CD4-positive, alpha-beta memory T cell (primary cell): ENCODE measurements around the gene MINDY4B. TPM values are rescaled to one million over a fixed set of nuclear protein-coding genes. Genes with fewer than 3 reads are reported as not detected.

ENCODE experiments used
- CTCF ChIA-PET: fragments of 350-600 bp; sonication (Branson Sonifier 250); formaldehyde crosslinking; loops from one replicate; lab custom pipeline; 2021; ENCODE audit warnings: inconsistent platforms; ENCODE audit not compliant: partially characterized antibody; lab: Charles Lee
- POLR2A ChIA-PET: fragments of 350-600 bp; sonication (Branson Sonifier 250); formaldehyde crosslinking; loops from one replicate; lab custom pipeline; 2021; ENCODE audit not compliant: partially characterized antibody; lab: Charles Lee
- DNase-seq, 5 donors: peaks; one replicate each; pipeline versions ENCODE4 v3.0.0 to v3.0.0-alpha.2; 2020 to 2022; ENCODE audit warnings: mixed read lengths in 1 of 5
- H3K27ac ChIP-seq: one replicate; pipeline ENCODE4 v1.7.0; 2013; ENCODE audit warnings: low read depth, low read length
- H3K27me3 ChIP-seq: 2 replicates; pipeline ENCODE4 v1.7.0; 2013; ENCODE audit warnings: mild to moderate bottlenecking, low read length, moderate library complexity; ENCODE audit not compliant: insufficient read depth
- H3K36me3 ChIP-seq: 2 replicates; pipeline ENCODE4 v1.7.0; 2013; ENCODE audit warnings: mild to moderate bottlenecking, low read length, moderate library complexity; ENCODE audit not compliant: insufficient read depth
- H3K4me1 ChIP-seq: 2 replicates; pipeline ENCODE4 v1.7.0; 2013; ENCODE audit warnings: mild to moderate bottlenecking, low read length, moderate library complexity; ENCODE audit not compliant: insufficient read depth
- H3K4me3 ChIP-seq, 2 donors: one replicate each; pipeline ENCODE4 v1.7.0; 2013; ENCODE audit warnings: low read length in 2 of 2, mild to moderate bottlenecking in 1 of 2
- H3K9me3 ChIP-seq, 2 donors: one replicate each; pipeline ENCODE4 v1.7.0; 2013; ENCODE audit warnings: low read length in 2 of 2, control low read depth in 1 of 2; ENCODE audit not compliant: control insufficient read depth in 1 of 2
- H3K27ac Mint-ChIP-seq, 7 donors: one replicate each; pipeline ENCODE4 v1.8.0; 2020 to 2021; ENCODE audit warnings: mixed read lengths in 7 of 7, mild to moderate bottlenecking in 6 of 7, inconsistent platforms in 3 of 7, moderate library complexity in 3 of 7
- H3K27me3 Mint-ChIP-seq, 2 donors: one replicate each; pipeline ENCODE4 v1.8.0; 2020 to 2021; ENCODE audit warnings: mixed read lengths in 2 of 2
- H3K36me3 Mint-ChIP-seq, 2 donors: one replicate each; pipeline ENCODE4 v1.8.0; 2020 to 2021; ENCODE audit warnings: mixed read lengths in 2 of 2, inconsistent platforms in 1 of 2, mild to moderate bottlenecking in 1 of 2
- H3K4me1 Mint-ChIP-seq, 4 donors: one replicate each; pipeline ENCODE4 v1.8.0; 2020 to 2021; ENCODE audit warnings: mixed read lengths in 4 of 4, mild to moderate bottlenecking in 1 of 4
- H3K4me3 Mint-ChIP-seq, 8 donors: one replicate each; pipeline ENCODE4 v1.8.0; 2020 to 2021; ENCODE audit warnings: mixed read lengths in 8 of 8, mild to moderate bottlenecking in 7 of 8, moderate library complexity in 6 of 8, inconsistent platforms in 3 of 8
- H3K9me3 Mint-ChIP-seq, 8 donors: one replicate each; pipeline ENCODE4 v1.8.0; 2020 to 2021; ENCODE audit warnings: mixed read lengths in 8 of 8, mild to moderate bottlenecking in 5 of 8, inconsistent platforms in 3 of 8, moderate library complexity in 1 of 8
- intact Hi-C: fragments of 100-400 bp; cut with micrococcal nuclease; formaldehyde crosslinking; loops from one replicate; pipeline ENCODE4 v1.15.1; 2023
- polyA plus RNA-seq, 2 donors: library from polyadenylated mRNA; unstranded; fragments of 300-500 nt; fragmentation: Illumina TruSeq; gene quantifications; one replicate each; pipeline ENCODE4 v1.2.3, GENCODE V29; 2021
- total RNA-seq, 2 experiments: library from RNA; stranded (reverse); gene quantifications; one replicate each; pipeline ENCODE4 v1.2.3, GENCODE V29; 2021

Gene MINDY4B
- not detected for total RNA-seq
- not detected for polyA plus RNA-seq

DNA sequence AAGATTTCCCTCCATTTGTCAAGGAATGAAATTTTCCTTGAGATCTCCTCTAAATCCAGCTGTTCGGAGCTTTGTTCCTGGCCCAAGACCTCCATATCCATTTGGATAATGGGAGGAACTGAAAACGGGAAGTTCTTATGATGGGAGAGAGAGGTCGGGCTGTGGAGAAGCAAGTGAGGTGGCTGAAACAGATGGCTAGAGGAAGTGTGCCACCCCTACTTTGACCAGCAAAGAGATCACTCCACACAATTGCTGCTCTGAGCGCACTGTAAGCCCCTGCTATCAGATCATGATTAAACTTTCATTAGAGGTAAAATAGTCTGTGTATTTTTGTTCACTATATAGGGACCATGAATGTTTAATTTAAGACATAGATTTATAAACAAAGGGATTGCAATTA lies at the start of gene MINDY4B:
TSS of gene MINDY4B (minus strand) at position 101 of the 400 bp plus-strand sequence. CDS start at position 101, 0 bp downstream.
- H3K36me3 ChIP-seq, result no peaks in the 10 kb centered on the region
- intact Hi-C loops, result no loop called here
- Mint-ChIP-seq H3K4me3 (no peak within 1 kb of the TSS), H3K36me3 (no peaks in the 10 kb centered on the region), H3K9me3 (no peaks in the 10 kb centered on the region), H3K27me3 (peaks cover 13 to 18% of the 10 kb centered on the region in 2 donors), H3K4me1 (no peaks in the 10 kb centered on the region), H3K27ac (no peak within 1 kb of the TSS)
- H3K4me1 ChIP-seq, result no peaks in the 10 kb centered on the region
- H3K27me3 ChIP-seq, result no peaks in the 10 kb centered on the region
- H3K4me3 ChIP-seq, result no peak within 1 kb of the TSS
- DNase-seq, result no peak
- ChIA-PET POLR2A (no interaction called here), CTCF (no interaction called here)
- no peaks in the 10 kb centered on the region for H3K9me3 ChIP-seq
- no peak within 1 kb of the TSS for H3K27ac ChIP-seq

DNA sequence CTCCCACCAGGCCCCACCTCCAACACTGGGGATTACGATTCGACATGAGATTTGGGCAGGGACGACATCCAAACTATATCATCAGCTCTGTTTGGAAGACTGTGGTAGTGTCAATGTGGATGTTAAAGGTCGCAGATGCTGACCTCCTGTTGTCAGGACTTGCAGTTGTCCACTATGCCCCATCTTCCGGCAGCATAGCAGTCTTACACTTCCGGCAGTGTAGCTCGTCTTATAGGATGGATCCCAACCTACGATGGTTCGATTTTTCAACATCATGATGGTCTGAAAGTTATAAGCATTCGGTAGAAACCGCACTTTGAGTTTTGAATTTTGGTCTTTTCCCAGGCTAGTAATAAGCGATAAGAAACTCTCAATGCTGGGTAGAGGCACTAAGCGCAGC lies 46.7 kb upstream of the MINDY4B start:
- no peaks in the 10 kb centered on the region for H3K36me3 ChIP-seq
- ChIA-PET POLR2A (no interaction called here), CTCF (no interaction called here)
- Mint-ChIP-seq H3K4me1 (no peaks in the 10 kb centered on the region), H3K9me3 (peaks cover 0 to 6% (median 0%) of the 10 kb centered on the region in 8 donors), H3K4me3 (no peak overlapping the region), H3K36me3 (no peaks in the 10 kb centered on the region), H3K27me3 (peaks cover 14 to 18% of the 10 kb centered on the region in 2 donors), H3K27ac (no peak overlapping the region)
- DNase-seq, result no peak
- H3K27me3 ChIP-seq, result no peaks in the 10 kb centered on the region
- H3K4me3 ChIP-seq, result no peak overlapping the region
- intact Hi-C loops, result no loop called here
- no peak overlapping the region for H3K27ac ChIP-seq
- H3K4me1 ChIP-seq, result no peaks in the 10 kb centered on the region
- no peaks in the 10 kb centered on the region for H3K9me3 ChIP-seq

DNA sequence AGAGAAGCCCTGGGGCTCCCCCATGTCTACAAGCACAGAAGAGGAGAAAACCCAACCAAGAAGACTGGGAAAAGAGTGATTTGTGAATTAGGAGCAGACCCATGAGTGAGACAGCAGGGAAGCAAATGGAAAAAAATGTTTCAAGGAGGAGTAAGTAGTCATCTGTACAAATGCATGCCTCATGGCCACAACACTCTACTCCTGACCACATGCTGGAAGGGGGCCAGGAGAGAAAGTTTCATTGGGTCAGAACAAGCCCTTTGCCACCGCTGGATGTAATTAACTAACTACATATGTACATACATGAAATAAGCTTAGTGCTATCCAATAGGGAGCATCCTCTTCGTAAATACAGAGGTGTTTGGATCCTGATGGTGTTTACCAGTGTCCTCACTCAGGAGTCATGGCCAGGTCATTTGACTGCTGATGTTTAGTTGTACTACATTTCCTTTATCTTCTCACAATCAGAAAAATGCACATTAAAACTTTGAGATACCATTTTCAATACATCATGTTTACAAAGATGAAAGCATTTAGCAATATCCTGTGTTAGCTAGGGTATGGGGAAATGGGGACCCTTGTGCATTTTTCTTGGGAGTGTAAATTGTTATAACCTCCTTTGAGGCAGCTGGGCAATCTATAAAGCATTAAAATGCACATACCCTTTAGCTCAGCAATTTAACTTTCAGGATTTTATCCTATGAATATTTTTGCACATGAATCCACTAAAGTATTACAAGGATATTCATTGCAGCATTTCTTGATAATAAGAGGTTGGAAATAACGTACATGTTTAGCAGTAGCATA lies 40.2 kb upstream of the MINDY4B start:
- no peak for DNase-seq
- Histone ChIP-seq H3K9me3 (no peaks in the 10 kb centered on the region), H3K4me1 (no peaks in the 10 kb centered on the region), H3K27ac (no peak overlapping the region), H3K4me3 (no peak overlapping the region), H3K27me3 (no peaks in the 10 kb centered on the region), H3K36me3 (no peaks in the 10 kb centered on the region)
- Mint-ChIP-seq H3K27ac (no peak overlapping the region), H3K27me3 (peaks cover 19 to 36% of the 10 kb centered on the region in 2 donors), H3K9me3 (peaks cover 0 to 5% (median under 1%) of the 10 kb centered on the region in 8 donors), H3K4me3 (no peak overlapping the region), H3K36me3 (no peaks in the 10 kb centered on the region), H3K4me1 (no peaks in the 10 kb centered on the region)
- ChIA-PET CTCF (no interaction called here), POLR2A (no interaction called here)
- intact Hi-C loops, result no loop called here

DNA sequence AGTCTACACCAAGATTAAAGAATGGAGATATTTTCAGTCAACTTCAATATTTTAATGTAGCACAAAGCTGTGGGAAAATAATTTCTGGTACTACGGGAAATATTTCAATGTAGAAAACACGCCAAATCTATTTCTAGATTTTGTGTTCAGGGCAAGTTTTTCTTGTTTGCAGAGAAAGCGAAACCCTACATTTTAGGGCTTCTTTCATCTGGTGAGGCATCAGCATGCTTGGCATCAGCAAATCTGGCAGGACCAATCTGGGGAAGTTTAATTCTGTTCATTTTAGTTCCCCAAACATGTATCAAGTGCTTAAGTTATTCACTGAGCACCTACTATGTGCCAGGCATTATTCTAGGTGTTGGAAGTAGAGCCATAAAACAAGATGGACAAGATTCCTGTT lies 37.0 kb upstream of the MINDY4B start:
- ChIA-PET POLR2A (no interaction called here), CTCF (no interaction called here)
- no peak for DNase-seq
- H3K27me3 Mint-ChIP-seq, result peaks cover 25 to 46% of the 10 kb centered on the region in 2 donors
- Histone ChIP-seq H3K4me3 (no peak overlapping the region), H3K4me1 (no peaks in the 10 kb centered on the region), H3K9me3 (no peaks in the 10 kb centered on the region), H3K27me3 (no peaks in the 10 kb centered on the region), H3K36me3 (no peaks in the 10 kb centered on the region), H3K27ac (no peak overlapping the region)
- intact Hi-C loops, result no loop called here
- no peak overlapping the region for H3K4me3 Mint-ChIP-seq
- H3K27ac Mint-ChIP-seq, result no peak overlapping the region
- peaks cover 0 to 4% (median under 1%) of the 10 kb centered on the region in 8 donors for H3K9me3 Mint-ChIP-seq
- H3K4me1 Mint-ChIP-seq, result no peaks in the 10 kb centered on the region
- no peaks in the 10 kb centered on the region for H3K36me3 Mint-ChIP-seq

DNA sequence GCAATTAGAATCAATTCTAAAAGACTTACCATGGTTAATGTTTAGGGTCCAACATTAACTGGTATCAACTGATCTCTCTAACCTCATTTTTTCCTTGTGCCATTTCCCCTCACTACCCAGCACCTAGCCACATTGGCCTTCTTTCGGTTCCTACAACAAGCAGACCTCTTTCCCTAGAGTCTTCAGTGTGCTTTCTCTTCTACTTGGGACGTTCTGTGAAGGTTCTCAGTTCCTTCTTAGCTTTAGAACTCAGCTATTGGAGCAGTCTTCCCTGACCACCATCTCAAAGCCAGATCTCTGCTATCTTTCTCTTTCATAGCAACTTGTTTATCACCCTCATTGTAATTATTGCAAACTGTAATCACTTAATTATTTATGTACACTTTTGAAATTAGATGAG lies 31.5 kb upstream of the MINDY4B start:
- H3K9me3 ChIP-seq, result no peaks in the 10 kb centered on the region
- H3K27ac ChIP-seq, result no peak overlapping the region
- H3K4me3 ChIP-seq, result no peak overlapping the region
- intact Hi-C loops, result no loop called here
- ChIA-PET POLR2A (no interaction called here), CTCF (no interaction called here)
- no peaks in the 10 kb centered on the region for H3K4me1 Mint-ChIP-seq
- H3K36me3 Mint-ChIP-seq, result no peaks in the 10 kb centered on the region
- no peak for DNase-seq
- no peak overlapping the region for H3K4me3 Mint-ChIP-seq
- H3K4me1 ChIP-seq, result no peaks in the 10 kb centered on the region
- no peaks in the 10 kb centered on the region for H3K27me3 ChIP-seq
- H3K27ac Mint-ChIP-seq, result no peak overlapping the region
- peaks cover 25 to 28% of the 10 kb centered on the region in 2 donors for H3K27me3 Mint-ChIP-seq
- H3K36me3 ChIP-seq, result no peaks in the 10 kb centered on the region
- peaks cover 0 to 8% (median 0%) of the 10 kb centered on the region in 8 donors for H3K9me3 Mint-ChIP-seq

DNA sequence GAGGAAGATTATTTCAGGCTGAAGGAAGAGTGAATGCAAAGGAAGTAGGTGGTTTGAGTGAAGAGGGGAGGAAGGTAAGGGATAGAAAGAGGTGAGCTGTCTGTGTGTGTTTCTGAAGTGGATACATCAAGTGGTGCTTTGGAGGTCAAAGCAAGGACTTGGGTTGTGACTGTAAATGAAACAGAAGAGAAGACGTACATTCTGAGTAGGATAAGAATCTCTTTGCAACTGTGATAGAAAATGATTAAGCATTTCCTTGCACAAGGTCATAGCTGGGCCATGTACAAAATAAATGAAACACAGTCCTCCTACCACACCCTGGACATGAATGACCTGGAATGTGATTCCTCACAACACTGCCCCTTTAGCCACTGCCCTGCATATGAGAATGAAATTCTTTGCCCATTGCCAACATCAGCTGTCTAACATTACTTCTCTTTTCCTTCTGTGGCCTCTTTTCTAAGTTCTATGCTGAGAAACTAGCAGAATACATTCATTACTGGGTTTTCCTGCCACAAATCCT lies 28.3 kb upstream of the MINDY4B start:
- no peak for DNase-seq
- H3K27me3 Mint-ChIP-seq, result peaks cover 19 to 22% of the 10 kb centered on the region in 2 donors
- Histone ChIP-seq H3K36me3 (no peaks in the 10 kb centered on the region), H3K27ac (no peak overlapping the region), H3K4me1 (no peaks in the 10 kb centered on the region), H3K4me3 (no peak overlapping the region), H3K9me3 (no peaks in the 10 kb centered on the region), H3K27me3 (peaks cover 3% of the 10 kb centered on the region)
- CTCF ChIA-PET, result no interaction called here
- no peak overlapping the region for H3K27ac Mint-ChIP-seq
- H3K9me3 Mint-ChIP-seq, result peaks cover 0 to 8% (median 0%) of the 10 kb centered on the region in 8 donors
- POLR2A ChIA-PET, result no interaction called here
- H3K4me1 Mint-ChIP-seq, result no peaks in the 10 kb centered on the region
- intact Hi-C loops, result no loop called here
- no peaks in the 10 kb centered on the region for H3K36me3 Mint-ChIP-seq
- no peak overlapping the region for H3K4me3 Mint-ChIP-seq

DNA sequence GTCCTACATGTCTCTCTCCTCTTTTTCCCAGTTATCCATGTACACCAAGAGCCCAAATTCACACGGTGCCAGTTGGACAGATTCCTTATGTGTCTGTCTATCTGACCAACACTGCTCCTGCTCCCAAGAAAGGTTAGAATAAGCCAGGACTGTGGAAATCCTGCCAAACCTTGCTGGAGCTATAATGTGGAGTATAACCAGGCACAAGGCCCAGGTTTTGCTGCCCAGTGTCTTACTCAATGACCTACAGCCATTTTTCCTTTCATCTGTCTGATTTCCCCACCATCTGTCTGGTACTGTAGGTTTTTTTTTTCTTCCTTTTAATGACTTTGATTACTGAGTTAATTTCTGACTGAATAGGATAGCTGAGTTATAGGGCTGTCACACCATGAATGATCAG lies 26.5 kb upstream of the MINDY4B start:
- Histone ChIP-seq H3K27ac (no peak overlapping the region), H3K9me3 (no peaks in the 10 kb centered on the region), H3K27me3 (peaks cover 3% of the 10 kb centered on the region), H3K4me3 (no peak overlapping the region), H3K36me3 (no peaks in the 10 kb centered on the region), H3K4me1 (no peaks in the 10 kb centered on the region)
- no peak overlapping the region for H3K4me3 Mint-ChIP-seq
- H3K36me3 Mint-ChIP-seq, result no peaks in the 10 kb centered on the region
- no peak for DNase-seq
- ChIA-PET CTCF (interaction anchor here (0.6 kb wide), 1 partner anchor 65 kb away, joined by 3 read pairs; no protein-coding TSS in a partner anchor), POLR2A (no interaction called here)
- intact Hi-C loops, result no loop called here
- peaks cover 11 to 12% of the 10 kb centered on the region in 2 donors for H3K27me3 Mint-ChIP-seq
- H3K4me1 Mint-ChIP-seq, result no peaks in the 10 kb centered on the region
- H3K27ac Mint-ChIP-seq, result no peak overlapping the region
- H3K9me3 Mint-ChIP-seq, result peaks cover 0 to 7% (median 0%) of the 10 kb centered on the region in 8 donors
